ENCODE data around the gene PITRM1. TPM values are rescaled to one million over a fixed set of nuclear protein-coding genes. Genes with fewer than 3 reads are reported as not detected.

PITRM1 gene
- polyA plus RNA-seq, 1 donor (not counting 4 experiments of a cell fraction or from before 2014, with no cell fraction given): 47.2 TPM

DNA sequence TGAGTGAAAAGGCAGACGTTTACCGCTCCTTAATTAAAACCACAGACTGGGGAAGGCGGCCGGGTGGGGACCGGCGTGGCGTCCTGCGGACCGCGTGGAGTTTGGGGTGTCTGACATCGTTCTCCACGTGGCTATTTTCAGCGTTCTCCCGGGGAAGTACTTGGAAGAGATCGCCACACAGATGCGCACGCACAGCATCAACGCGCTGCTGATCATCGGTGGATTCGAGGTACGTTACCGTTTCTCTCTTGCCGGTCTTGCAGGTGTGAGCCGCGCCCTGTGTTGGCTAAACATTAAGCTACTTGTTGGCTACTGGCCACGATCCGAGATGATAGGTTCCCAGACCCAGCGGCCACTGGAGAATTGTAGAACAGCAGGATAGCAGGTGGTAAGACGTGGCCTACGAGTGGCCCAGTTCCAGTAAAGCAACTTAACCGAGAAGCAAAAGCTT lies 53.9 kb downstream of the PITRM1 start:
- Histone ChIP-seq H3K27me3 (ENCODE audit: control insufficient read depth, extremely low read depth, insufficient read depth, low read length) (no peaks in the 10 kb centered on the region), H3K79me2 (ENCODE audit: control insufficient read depth, insufficient read depth, low read length) (peaks cover 5% of the 10 kb centered on the region), H3K27ac (ENCODE audit: control insufficient read depth, insufficient read depth, low read length) (no peak overlapping the region), H2AFZ (ENCODE audit: control insufficient read depth, low read length) (no peak overlapping the region), H3K4me3 (ENCODE audit: control insufficient read depth in 2 of 3, extremely low read depth in 1 of 3, insufficient read depth in 2 of 3, low read depth in 1 of 3, low read length in 3 of 3) (no peak overlapping the region), H3K4me2 (ENCODE audit: control insufficient read depth, extremely low read depth, insufficient read depth, low read depth, low read length) (no peak overlapping the region), H3K9ac (ENCODE audit: control insufficient read depth, extremely low read depth, insufficient read depth, low read length) (no peak overlapping the region), H3K9me3 (ENCODE audit: control insufficient read depth, low read depth, low read length) (no peaks in the 10 kb centered on the region), H3K4me1 (ENCODE audit: control insufficient read depth, extremely low read depth, insufficient read depth, low read length) (peaks cover 13% of the 10 kb centered on the region), H4K20me1 (ENCODE audit: control insufficient read depth, extremely low read depth, insufficient read depth, low read length) (no peaks in the 10 kb centered on the region), H3K36me3 (ENCODE audit: control insufficient read depth in 2 of 2, extremely low read depth in 1 of 2, insufficient read depth in 2 of 2, low read length in 2 of 2) (peaks cover 48 to 49% of the 10 kb centered on the region in 2 experiments), H3K9me1 (ENCODE audit: control insufficient read depth, extremely low read depth, insufficient read depth, low read length) (peaks cover 3% of the 10 kb centered on the region)
- no peak for TF ChIP-seq EZH2 (IDR thresholded peaks at IDR 0.05; ENCODE audit: low read length)
- TF ChIP-seq, protein P1, sequence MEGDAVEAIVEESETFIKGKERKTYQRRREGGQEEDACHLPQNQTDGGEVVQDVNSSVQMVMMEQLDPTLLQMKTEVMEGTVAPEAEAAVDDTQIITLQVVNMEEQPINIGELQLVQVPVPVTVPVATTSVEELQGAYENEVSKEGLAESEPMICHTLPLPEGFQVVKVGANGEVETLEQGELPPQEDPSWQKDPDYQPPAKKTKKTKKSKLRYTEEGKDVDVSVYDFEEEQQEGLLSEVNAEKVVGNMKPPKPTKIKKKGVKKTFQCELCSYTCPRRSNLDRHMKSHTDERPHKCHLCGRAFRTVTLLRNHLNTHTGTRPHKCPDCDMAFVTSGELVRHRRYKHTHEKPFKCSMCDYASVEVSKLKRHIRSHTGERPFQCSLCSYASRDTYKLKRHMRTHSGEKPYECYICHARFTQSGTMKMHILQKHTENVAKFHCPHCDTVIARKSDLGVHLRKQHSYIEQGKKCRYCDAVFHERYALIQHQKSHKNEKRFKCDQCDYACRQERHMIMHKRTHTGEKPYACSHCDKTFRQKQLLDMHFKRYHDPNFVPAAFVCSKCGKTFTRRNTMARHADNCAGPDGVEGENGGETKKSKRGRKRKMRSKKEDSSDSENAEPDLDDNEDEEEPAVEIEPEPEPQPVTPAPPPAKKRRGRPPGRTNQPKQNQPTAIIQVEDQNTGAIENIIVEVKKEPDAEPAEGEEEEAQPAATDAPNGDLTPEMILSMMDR (optimal IDR thresholded peaks at IDR 0.05 in 1 of 3, IDR thresholded peaks at IDR 0.05 in 1 of 3, conservative IDR thresholded peaks at IDR 0.05 in 1 of 3; ENCODE audit: extremely low read depth in 1 of 3, insufficient read depth in 2 of 3, low read length in 3 of 3): no peak
- DNase-seq (ENCODE audit: low read depth, low spot score) (no peak), FAIRE-seq (no peak)
- dilution Hi-C loops (cut with MboI; ENCODE audit: extremely low pct_ligation_motif_present, low sequenced_read_pairs): no loop called here

DNA sequence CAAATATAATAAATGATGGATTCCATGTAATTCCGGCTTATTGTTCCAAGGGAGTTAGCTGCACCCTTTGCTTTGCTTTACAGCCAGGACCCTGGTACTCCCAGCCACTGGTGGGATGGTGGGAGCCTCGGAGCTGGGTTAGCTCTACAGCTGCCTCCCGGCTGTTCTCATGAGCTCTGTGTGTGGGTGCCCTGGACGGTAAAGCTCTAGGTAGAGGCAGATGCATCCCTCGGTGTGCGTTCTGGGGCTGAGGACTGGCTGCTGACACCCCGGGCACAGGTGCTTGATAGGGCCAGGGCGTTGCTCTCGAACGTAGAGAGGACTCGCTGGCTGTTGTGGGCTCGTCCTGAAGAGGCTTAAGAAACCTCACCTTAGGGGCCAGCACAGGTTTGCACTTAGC lies 55.1 kb downstream of the PITRM1 start:
- DNase-seq (ENCODE audit: low read depth, low spot score) (no peak), FAIRE-seq (no peak)
- peaks cover 3% of the 10 kb centered on the region for H3K9me1 ChIP-seq (ENCODE audit: control insufficient read depth, extremely low read depth, insufficient read depth, low read length)
- H3K36me3 ChIP-seq (ENCODE audit: control insufficient read depth in 2 of 2, extremely low read depth in 1 of 2, insufficient read depth in 2 of 2, low read length in 2 of 2): peaks cover 47 to 48% of the 10 kb centered on the region in 2 experiments
- no peak for TF ChIP-seq EZH2 (IDR thresholded peaks at IDR 0.05; ENCODE audit: low read length)
- TF ChIP-seq, protein P1 (optimal IDR thresholded peaks at IDR 0.05 in 1 of 3, IDR thresholded peaks at IDR 0.05 in 1 of 3, conservative IDR thresholded peaks at IDR 0.05 in 1 of 3; ENCODE audit: extremely low read depth in 1 of 3, insufficient read depth in 2 of 3, low read length in 3 of 3): no peak
- peaks cover 2% of the 10 kb centered on the region for H3K79me2 ChIP-seq (ENCODE audit: control insufficient read depth, insufficient read depth, low read length)
- no peak overlapping the region for H3K27ac ChIP-seq (ENCODE audit: control insufficient read depth, insufficient read depth, low read length)
- H3K9me3 ChIP-seq (ENCODE audit: control insufficient read depth, low read depth, low read length): no peaks in the 10 kb centered on the region
- H3K27me3 ChIP-seq (ENCODE audit: control insufficient read depth, extremely low read depth, insufficient read depth, low read length): no peaks in the 10 kb centered on the region
- H3K4me1 ChIP-seq (ENCODE audit: control insufficient read depth, extremely low read depth, insufficient read depth, low read length): peaks cover 13% of the 10 kb centered on the region
- H4K20me1 ChIP-seq (ENCODE audit: control insufficient read depth, extremely low read depth, insufficient read depth, low read length): no peaks in the 10 kb centered on the region
- H3K4me2 ChIP-seq (ENCODE audit: control insufficient read depth, extremely low read depth, insufficient read depth, low read depth, low read length): no peak overlapping the region
- H3K9ac ChIP-seq (ENCODE audit: control insufficient read depth, extremely low read depth, insufficient read depth, low read length): no peak overlapping the region
- no peak overlapping the region for H3K4me3 ChIP-seq (ENCODE audit: control insufficient read depth in 2 of 3, extremely low read depth in 1 of 3, insufficient read depth in 2 of 3, low read depth in 1 of 3, low read length in 3 of 3)
- dilution Hi-C loops (cut with MboI; ENCODE audit: extremely low pct_ligation_motif_present, low sequenced_read_pairs): no loop called here
- no peak overlapping the region for H2AFZ ChIP-seq (ENCODE audit: control insufficient read depth, low read length)

All from keratinocyte (primary cell).